ENCODE measurements around the gene SPTLC1.

The SPTLC1 gene

GRCh38 chr9:92047500-92047899, 67.7 kb downstream of the SPTLC1 start:
- Histone ChIP-seq H3K4me1 (ENCODE audit: control insufficient read depth in 1 of 2, insufficient read depth in 1 of 2, low read depth in 1 of 2, low read length in 1 of 2) (no peaks in the 10 kb centered on the region), H3K36me3 (peaks cover 79% of the 10 kb centered on the region), H3K27me3 (no peaks in the 10 kb centered on the region), H3K4me3 (ENCODE audit: low read depth in 1 of 2, low read length in 1 of 2) (no peak overlapping the region), H3K27ac (no peak overlapping the region), H3K9me3 (no peaks in the 10 kb centered on the region)
- TF ChIP-seq CTCF (IDR thresholded peaks at IDR 0.05): no peak

- peaks cover 3% of the 10 kb centered on the region for H3K9me3 ChIP-seq
- no peak for TF ChIP-seq CTCF (IDR thresholded peaks at IDR 0.05)
- H3K4me3 ChIP-seq (ENCODE audit: low read depth in 1 of 2, low read length in 1 of 2): no peak overlapping the region
- H3K27me3 ChIP-seq: no peaks in the 10 kb centered on the region
- no peak overlapping the region for H3K27ac ChIP-seq
- H3K4me1 ChIP-seq (ENCODE audit: control insufficient read depth in 1 of 2, insufficient read depth in 1 of 2, low read depth in 1 of 2, low read length in 1 of 2): no peaks in the 10 kb centered on the region
- peaks cover 83% of the 10 kb centered on the region for H3K36me3 ChIP-seq
Measured at GRCh38 chr9:92046676-92047075, 68.5 kb downstream of the SPTLC1 start.

- Histone ChIP-seq H3K36me3 (peaks cover 82% of the 10 kb centered on the region), H3K4me3 (ENCODE audit: low read depth in 1 of 2, low read length in 1 of 2) (no peak overlapping the region), H3K27me3 (no peaks in the 10 kb centered on the region), H3K4me1 (ENCODE audit: control insufficient read depth in 1 of 2, insufficient read depth in 1 of 2, low read depth in 1 of 2, low read length in 1 of 2) (no peaks in the 10 kb centered on the region), H3K9me3 (peaks cover 6% of the 10 kb centered on the region), H3K27ac (no peak overlapping the region)
- no peak for TF ChIP-seq CTCF (IDR thresholded peaks at IDR 0.05)
Measured at GRCh38 chr9:92044936-92045335, 70.3 kb downstream of the SPTLC1 start.

- TF ChIP-seq CTCF (IDR thresholded peaks at IDR 0.05): no peak
- Histone ChIP-seq H3K4me1 (ENCODE audit: control insufficient read depth in 1 of 2, insufficient read depth in 1 of 2, low read depth in 1 of 2, low read length in 1 of 2) (no peaks in the 10 kb centered on the region), H3K36me3 (peaks cover 73% of the 10 kb centered on the region), H3K4me3 (ENCODE audit: low read depth in 1 of 2, low read length in 1 of 2) (no peak overlapping the region), H3K27ac (no peak overlapping the region), H3K27me3 (no peaks in the 10 kb centered on the region), H3K9me3 (peaks cover 6% of the 10 kb centered on the region)
Measured at GRCh38 chr9:92043002-92043401, 72.2 kb downstream of the SPTLC1 start.

- no peak for TF ChIP-seq CTCF (IDR thresholded peaks at IDR 0.05)
- Histone ChIP-seq H3K9me3 (peaks cover 6% of the 10 kb centered on the region), H3K36me3 (peaks cover 73% of the 10 kb centered on the region), H3K27ac (no peak overlapping the region), H3K27me3 (no peaks in the 10 kb centered on the region), H3K4me1 (ENCODE audit: control insufficient read depth in 1 of 2, insufficient read depth in 1 of 2, low read depth in 1 of 2, low read length in 1 of 2) (no peaks in the 10 kb centered on the region), H3K4me3 (ENCODE audit: low read depth in 1 of 2, low read length in 1 of 2) (no peak overlapping the region)
Measured at GRCh38 chr9:92042260-92042659, 73.0 kb downstream of the SPTLC1 start.

- no peak for TF ChIP-seq CTCF (IDR thresholded peaks at IDR 0.05)
- Histone ChIP-seq H3K27ac (no peak overlapping the region), H3K36me3 (peaks cover 78% of the 10 kb centered on the region), H3K4me1 (ENCODE audit: control insufficient read depth in 1 of 2, insufficient read depth in 1 of 2, low read depth in 1 of 2, low read length in 1 of 2) (peaks cover 0 to 8% of the 10 kb centered on the region in 2 experiments), H3K27me3 (no peaks in the 10 kb centered on the region), H3K9me3 (peaks cover 4% of the 10 kb centered on the region), H3K4me3 (ENCODE audit: low read depth in 1 of 2, low read length in 1 of 2) (no peak overlapping the region)
Measured at GRCh38 chr9:92036756-92037155, 78.5 kb downstream of the SPTLC1 start.

All from neutrophil (primary cell).